ENCODE measurements around the gene SLC40A1.

Gene SLC40A1

GRCh38 chr2:189558516-189559272, 21.9 kb downstream of the SLC40A1 start:
- TF ChIP-seq SIN3A (IDR thresholded peaks at IDR 0.05; ENCODE audit: borderline replicate concordance, insufficient read depth, low read length) (no peak), TAF1 (IDR thresholded peaks at IDR 0.05; ENCODE audit: borderline replicate concordance, insufficient read depth, low read length) (no peak), POLR2AphosphoS5 (IDR thresholded peaks at IDR 0.05; ENCODE audit: low read depth, low read length) (no peak), FOXP2 (optimal IDR thresholded peaks at IDR 0.05; ENCODE audit: borderline replicate concordance, extremely low read depth, extremely low read length, insufficient read depth) (no peak), REST (IDR thresholded peaks at IDR 0.05; ENCODE audit: insufficient read depth in 1 of 2, low read depth in 2 of 2, low read length in 2 of 2) (no peak)

- TF ChIP-seq POLR2AphosphoS5 (IDR thresholded peaks at IDR 0.05; ENCODE audit: low read depth, low read length), result no peak
Measured at GRCh38 chr2:189557373-189557772, 23.2 kb downstream of the SLC40A1 start.

- TF ChIP-seq FOXP2 (optimal IDR thresholded peaks at IDR 0.05; ENCODE audit: borderline replicate concordance, extremely low read depth, extremely low read length, insufficient read depth), result no peak
- TF ChIP-seq POLR2AphosphoS5 (IDR thresholded peaks at IDR 0.05; ENCODE audit: low read depth, low read length), result no peak
Measured at GRCh38 chr2:189556526-189556925, 24.1 kb downstream of the SLC40A1 start.

GRCh38 chr2:189555232-189555631, 25.4 kb downstream of the SLC40A1 start:
- TF ChIP-seq SIN3A (IDR thresholded peaks at IDR 0.05; ENCODE audit: borderline replicate concordance, insufficient read depth, low read length) (no peak), TAF1 (IDR thresholded peaks at IDR 0.05; ENCODE audit: borderline replicate concordance, insufficient read depth, low read length) (no peak), REST (IDR thresholded peaks at IDR 0.05; ENCODE audit: insufficient read depth in 1 of 2, low read depth in 2 of 2, low read length in 2 of 2) (no peak), POLR2AphosphoS5 (IDR thresholded peaks at IDR 0.05; ENCODE audit: low read depth, low read length) (no peak), FOXP2 (optimal IDR thresholded peaks at IDR 0.05; ENCODE audit: borderline replicate concordance, extremely low read depth, extremely low read length, insufficient read depth) (no peak)

- TF ChIP-seq POLR2AphosphoS5 (IDR thresholded peaks at IDR 0.05; ENCODE audit: low read depth, low read length), result no peak
- no peak for TF ChIP-seq FOXP2 (optimal IDR thresholded peaks at IDR 0.05; ENCODE audit: borderline replicate concordance, extremely low read depth, extremely low read length, insufficient read depth)
- TF ChIP-seq REST (IDR thresholded peaks at IDR 0.05; ENCODE audit: insufficient read depth in 1 of 2, low read depth in 2 of 2, low read length in 2 of 2), result no peak
- no peak for TF ChIP-seq TAF1 (IDR thresholded peaks at IDR 0.05; ENCODE audit: borderline replicate concordance, insufficient read depth, low read length)
- TF ChIP-seq SIN3A (IDR thresholded peaks at IDR 0.05; ENCODE audit: borderline replicate concordance, insufficient read depth, low read length), result no peak
Measured at GRCh38 chr2:189553504-189554088, 27.0 kb downstream of the SLC40A1 start.

GRCh38 chr2:189552991-189553404, 27.6 kb downstream of the SLC40A1 start:
- TF ChIP-seq SIN3A (IDR thresholded peaks at IDR 0.05; ENCODE audit: borderline replicate concordance, insufficient read depth, low read length), result no peak
- TF ChIP-seq FOXP2 (optimal IDR thresholded peaks at IDR 0.05; ENCODE audit: borderline replicate concordance, extremely low read depth, extremely low read length, insufficient read depth), result no peak
- no peak for TF ChIP-seq POLR2AphosphoS5 (IDR thresholded peaks at IDR 0.05; ENCODE audit: low read depth, low read length)
- no peak for TF ChIP-seq REST (IDR thresholded peaks at IDR 0.05; ENCODE audit: insufficient read depth in 1 of 2, low read depth in 2 of 2, low read length in 2 of 2)
